SK-N-MC (cell line): ENCODE measurements around the gene MAP3K2.

Experiments
- DNase-seq: peaks from one replicate; pipeline ENCODE4 v3.0.0-alpha.2; 2011; ENCODE audit warnings: low read depth, low spot score
- H3K27ac ChIP-seq: fragments of 200-600 bp; sonication (generic); 2 replicates; pipeline ENCODE4 v1.5.1; 2016; ENCODE audit warnings: mixed run types
- H3K36me3 ChIP-seq: fragments of 200-600 bp; sonication (generic); 2 replicates; pipeline ENCODE4 v1.6.1; 2017; ENCODE audit warnings: antibody characterized with exemption, low read length, mixed read lengths; ENCODE audit not compliant: insufficient read depth
- H3K4me3 ChIP-seq: fragments of 200-600 bp; sonication (generic); 2 replicates; pipeline ENCODE4 v1.5.1; 2016
- H3K9ac ChIP-seq: fragments of 200-600 bp; sonication (generic); 2 replicates; pipeline ENCODE4 v1.8.0; 2017; ENCODE audit warnings: mixed run types, mixed read lengths; ENCODE audit not compliant: insufficient read length
- H3K9me3 ChIP-seq: fragments of 200-600 bp; sonication (generic); 2 replicates; pipeline ENCODE4 v1.6.1; 2017; ENCODE audit warnings: low read depth, mild to moderate bottlenecking, antibody characterized with exemption, low read length, moderate library complexity, mixed read lengths
- EZH2 ChIP-seq: fragments of 200-600 bp; sonication (generic); IDR thresholded peaks from one replicate; pipeline ENCODE4 v1.6.1; 2017; ENCODE audit warnings: antibody characterized with exemption
- FOXP2 ChIP-seq: optimal IDR thresholded peaks from 2 replicates; pipeline ENCODE3; 2011; ENCODE audit warnings: mild to moderate bottlenecking, moderate library complexity; ENCODE audit not compliant: insufficient read depth; ENCODE audit errors: extremely low read length, control extremely low read depth
- POLR2AphosphoS5 ChIP-seq: IDR thresholded peaks from 2 replicates; pipeline ENCODE4 v1.6.1; 2012; ENCODE audit warnings: mild to moderate bottlenecking, low read depth, low read length, borderline replicate concordance

Gene MAP3K2

DNA sequence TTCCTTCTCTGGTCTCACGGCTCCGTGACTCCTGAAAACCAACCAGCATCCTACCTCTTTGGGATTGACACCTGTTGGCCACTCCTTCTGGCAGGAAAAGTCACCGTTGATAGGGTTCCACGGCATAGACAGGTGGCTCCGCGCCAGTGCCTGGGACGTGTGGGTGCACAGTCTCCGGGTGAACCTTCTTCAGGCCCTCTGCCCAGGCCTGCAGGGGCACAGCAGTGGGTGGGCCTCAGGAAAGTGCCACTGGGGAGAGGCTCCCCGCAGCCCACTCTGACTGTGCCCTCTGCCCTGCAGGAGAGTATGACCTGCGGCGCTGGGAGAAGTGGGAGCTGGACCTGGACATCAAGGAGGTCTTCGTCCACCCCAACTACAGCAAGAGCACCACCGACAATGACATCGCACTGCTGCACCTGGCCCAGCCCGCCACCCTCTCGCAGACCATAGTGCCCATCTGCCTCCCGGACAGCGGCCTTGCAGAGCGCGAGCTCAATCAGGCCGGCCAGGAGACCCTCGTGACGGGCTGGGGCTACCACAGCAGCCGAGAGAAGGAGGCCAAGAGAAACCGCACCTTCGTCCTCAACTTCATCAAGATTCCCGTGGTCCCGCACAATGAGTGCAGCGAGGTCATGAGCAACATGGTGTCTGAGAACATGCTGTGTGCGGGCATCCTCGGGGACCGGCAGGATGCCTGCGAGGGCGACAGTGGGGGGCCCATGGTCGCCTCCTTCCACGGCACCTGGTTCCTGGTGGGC, 40.5 kb upstream of the MAP3K2 start:
- Histone ChIP-seq H3K27ac (no peak overlapping the region), H3K4me3 (no peak overlapping the region), H3K9ac (no peak overlapping the region), H3K9me3 (no peaks in the 10 kb centered on the region), H3K36me3 (no peaks in the 10 kb centered on the region)
- DNase-seq: no peak
- no peak for TF ChIP-seq FOXP2
- no peak for TF ChIP-seq EZH2
- TF ChIP-seq POLR2AphosphoS5: no peak

DNA sequence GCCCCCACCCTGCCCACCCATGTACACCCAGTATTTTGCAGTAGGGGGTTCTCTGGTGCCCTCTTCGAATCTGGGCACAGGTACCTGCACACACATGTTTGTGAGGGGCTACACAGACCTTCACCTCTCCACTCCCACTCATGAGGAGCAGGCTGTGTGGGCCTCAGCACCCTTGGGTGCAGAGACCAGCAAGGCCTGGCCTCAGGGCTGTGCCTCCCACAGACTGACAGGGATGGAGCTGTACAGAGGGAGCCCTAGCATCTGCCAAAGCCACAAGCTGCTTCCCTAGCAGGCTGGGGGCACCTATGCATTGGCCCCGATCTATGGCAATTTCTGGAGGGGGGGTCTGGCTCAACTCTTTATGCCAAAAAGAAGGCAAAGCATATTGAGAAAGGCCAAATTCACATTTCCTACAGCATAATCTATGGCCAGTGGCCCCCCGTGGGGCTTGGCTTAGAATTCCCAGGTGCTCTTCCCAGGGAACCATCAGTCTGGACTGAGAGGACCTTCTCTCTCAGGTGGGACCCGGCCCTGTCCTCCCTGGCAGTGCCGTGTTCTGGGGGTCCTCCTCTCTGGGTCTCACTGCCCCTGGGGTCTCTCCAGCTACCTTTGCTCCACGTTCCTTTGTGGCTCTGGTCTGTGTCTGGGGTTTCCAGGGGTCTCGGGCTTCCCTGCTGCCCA, 39.7 kb upstream of the MAP3K2 start:
- Histone ChIP-seq H3K9ac (no peak overlapping the region), H3K36me3 (no peaks in the 10 kb centered on the region), H3K4me3 (no peak overlapping the region), H3K27ac (no peak overlapping the region), H3K9me3 (no peaks in the 10 kb centered on the region)
- no peak for DNase-seq
- no peak for TF ChIP-seq EZH2
- no peak for TF ChIP-seq FOXP2
- no peak for TF ChIP-seq POLR2AphosphoS5

DNA sequence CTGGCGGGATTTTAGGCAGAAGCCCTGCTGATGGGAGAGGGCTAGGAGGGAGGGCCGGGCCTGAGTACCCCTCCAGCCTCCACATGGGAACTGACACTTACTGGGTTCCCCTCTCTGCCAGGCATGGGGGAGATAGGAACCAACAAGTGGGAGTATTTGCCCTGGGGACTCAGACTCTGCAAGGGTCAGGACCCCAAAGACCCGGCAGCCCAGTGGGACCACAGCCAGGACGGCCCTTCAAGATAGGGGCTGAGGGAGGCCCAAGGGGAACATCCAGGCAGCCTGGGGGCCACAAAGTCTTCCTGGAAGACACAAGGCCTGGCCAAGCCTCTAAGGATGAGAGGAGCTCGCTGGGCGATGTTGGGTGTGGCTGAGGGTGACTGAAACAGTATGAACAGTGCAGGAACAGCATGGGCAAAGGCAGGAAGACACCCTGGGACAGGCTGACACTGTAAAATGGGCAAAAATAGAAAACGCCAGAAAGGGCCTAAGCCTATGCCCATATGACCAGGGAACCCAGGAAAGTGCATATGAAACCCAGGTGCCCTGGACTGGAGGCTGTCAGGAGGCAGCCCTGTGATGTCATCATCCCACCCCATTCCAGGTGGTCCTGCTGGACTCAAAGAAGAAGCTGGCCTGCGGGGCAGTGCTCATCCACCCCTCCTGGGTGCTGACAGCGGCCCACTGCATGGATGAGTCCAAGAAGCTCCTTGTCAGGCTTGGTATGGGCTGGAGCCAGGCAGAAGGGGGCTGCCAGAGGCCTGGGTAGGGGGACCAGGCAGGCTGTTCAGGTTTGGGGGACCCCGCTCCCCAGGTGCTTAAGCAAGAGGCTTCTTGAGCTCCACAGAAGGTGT, 39.0 kb upstream of the MAP3K2 start:
- Histone ChIP-seq H3K9me3 (no peaks in the 10 kb centered on the region), H3K36me3 (no peaks in the 10 kb centered on the region), H3K9ac (no peak overlapping the region), H3K27ac (no peak overlapping the region), H3K4me3 (no peak overlapping the region)
- TF ChIP-seq EZH2: no peak
- no peak for TF ChIP-seq POLR2AphosphoS5
- no peak for TF ChIP-seq FOXP2
- no peak for DNase-seq

DNA sequence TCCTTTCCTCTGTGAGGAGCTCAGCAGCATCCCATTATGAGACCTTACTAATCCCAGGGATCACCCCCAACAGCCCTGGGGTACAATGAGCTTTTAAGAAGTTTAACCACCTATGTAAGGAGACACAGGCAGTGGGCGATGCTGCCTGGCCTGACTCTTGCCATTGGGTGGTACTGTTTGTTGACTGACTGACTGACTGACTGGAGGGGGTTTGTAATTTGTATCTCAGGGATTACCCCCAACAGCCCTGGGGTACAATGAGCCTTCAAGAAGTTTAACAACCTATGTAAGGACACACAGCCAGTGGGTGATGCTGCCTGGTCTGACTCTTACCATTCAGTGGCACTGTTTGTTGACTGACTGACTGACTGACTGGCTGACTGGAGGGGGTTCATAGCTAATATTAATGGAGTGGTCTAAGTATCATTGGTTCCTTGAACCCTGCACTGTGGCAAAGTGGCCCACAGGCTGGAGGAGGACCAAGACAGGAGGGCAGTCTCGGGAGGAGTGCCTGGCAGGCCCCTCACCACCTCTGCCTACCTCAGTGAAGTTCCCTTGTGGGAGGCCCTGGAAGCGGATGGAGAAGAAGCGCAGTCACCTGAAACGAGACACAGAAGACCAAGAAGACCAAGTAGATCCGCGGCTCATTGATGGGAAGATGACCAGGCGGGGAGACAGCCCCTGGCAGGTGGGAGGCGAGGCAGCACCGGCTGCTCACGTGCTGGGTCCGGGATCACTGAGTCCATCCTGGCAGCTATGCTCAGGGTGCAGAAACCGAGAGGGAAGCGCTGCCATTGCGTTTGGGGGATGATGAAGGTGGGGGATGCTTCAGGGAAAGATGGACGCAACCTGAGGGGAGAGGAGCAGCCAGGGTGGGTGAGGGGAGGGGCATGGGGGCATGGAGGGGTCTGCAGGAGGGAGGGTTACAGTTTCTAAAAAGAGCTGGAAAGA, 38.0 kb upstream of the MAP3K2 start:
- Histone ChIP-seq H3K36me3 (no peaks in the 10 kb centered on the region), H3K4me3 (no peak overlapping the region), H3K9ac (no peak overlapping the region), H3K9me3 (no peaks in the 10 kb centered on the region), H3K27ac (no peak overlapping the region)
- no peak for TF ChIP-seq FOXP2
- no peak for TF ChIP-seq POLR2AphosphoS5
- TF ChIP-seq EZH2: no peak
- DNase-seq: no peak

DNA sequence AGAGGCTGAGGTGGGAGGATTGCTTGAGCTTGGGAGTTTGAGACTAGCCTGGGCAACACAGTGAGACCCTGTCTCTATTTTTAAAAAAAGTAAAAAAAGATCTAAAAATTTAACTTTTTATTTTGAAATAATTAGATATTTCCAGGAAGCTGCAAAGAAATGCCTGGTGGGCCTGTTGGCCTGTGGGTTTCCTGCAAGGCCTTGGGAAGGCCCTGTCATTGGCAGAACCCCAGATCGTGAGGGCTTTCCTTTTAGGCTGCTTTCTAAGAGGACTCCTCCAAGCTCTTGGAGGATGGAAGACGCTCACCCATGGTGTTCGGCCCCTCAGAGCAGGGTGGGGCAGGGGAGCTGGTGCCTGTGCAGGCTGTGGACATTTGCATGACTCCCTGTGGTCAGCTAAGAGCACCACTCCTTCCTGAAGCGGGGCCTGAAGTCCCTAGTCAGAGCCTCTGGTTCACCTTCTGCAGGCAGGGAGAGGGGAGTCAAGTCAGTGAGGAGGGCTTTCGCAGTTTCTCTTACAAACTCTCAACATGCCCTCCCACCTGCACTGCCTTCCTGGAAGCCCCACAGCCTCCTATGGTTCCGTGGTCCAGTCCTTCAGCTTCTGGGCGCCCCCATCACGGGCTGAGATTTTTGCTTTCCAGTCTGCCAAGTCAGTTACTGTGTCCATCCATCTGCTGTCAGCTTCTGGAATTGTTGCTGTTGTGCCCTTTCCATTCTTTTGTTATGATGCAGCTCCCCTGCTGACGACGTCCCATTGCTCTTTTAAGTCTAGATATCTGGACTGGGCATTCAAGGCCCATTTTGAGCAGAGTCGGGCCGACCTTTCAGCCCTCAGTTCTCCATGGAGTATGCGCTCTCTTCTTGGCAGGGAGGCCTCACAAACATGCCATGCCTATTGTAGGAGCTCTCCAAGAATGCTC, 37.1 kb upstream of the MAP3K2 start:
- Histone ChIP-seq H3K36me3 (no peaks in the 10 kb centered on the region), H3K27ac (no peak overlapping the region), H3K9ac (no peak overlapping the region), H3K9me3 (no peaks in the 10 kb centered on the region), H3K4me3 (no peak overlapping the region)
- TF ChIP-seq POLR2AphosphoS5: no peak
- TF ChIP-seq FOXP2: no peak
- TF ChIP-seq EZH2: no peak
- no peak for DNase-seq

DNA sequence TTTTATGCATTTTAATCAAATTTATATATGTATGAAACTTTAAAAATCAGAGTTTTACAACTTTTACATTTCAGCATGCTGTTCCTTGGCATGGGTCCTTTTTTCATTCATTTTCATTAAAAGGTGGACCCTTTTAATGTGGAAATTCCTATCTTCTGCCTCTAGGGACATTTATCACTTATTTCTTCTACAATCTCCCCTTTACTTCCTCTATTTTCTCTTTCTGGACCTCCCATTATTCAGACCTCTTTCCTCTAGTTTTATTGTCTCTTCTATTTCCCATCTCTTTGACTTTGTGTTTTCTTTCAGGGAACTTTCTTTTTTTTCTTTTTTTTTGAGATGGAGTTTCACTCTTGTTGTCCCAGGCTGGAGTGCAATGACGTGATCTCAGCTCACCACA, 36.1 kb upstream of the MAP3K2 start:
- H3K36me3 ChIP-seq: no peaks in the 10 kb centered on the region
- peak overlapping the region; percentile 74 for H3K4me3 ChIP-seq
- H3K27ac ChIP-seq: no peak overlapping the region
- no peak for TF ChIP-seq EZH2
- TF ChIP-seq FOXP2: no peak
- no peak for TF ChIP-seq POLR2AphosphoS5
- no peak for DNase-seq
- no peaks in the 10 kb centered on the region for H3K9me3 ChIP-seq
- H3K9ac ChIP-seq: no peak overlapping the region

DNA sequence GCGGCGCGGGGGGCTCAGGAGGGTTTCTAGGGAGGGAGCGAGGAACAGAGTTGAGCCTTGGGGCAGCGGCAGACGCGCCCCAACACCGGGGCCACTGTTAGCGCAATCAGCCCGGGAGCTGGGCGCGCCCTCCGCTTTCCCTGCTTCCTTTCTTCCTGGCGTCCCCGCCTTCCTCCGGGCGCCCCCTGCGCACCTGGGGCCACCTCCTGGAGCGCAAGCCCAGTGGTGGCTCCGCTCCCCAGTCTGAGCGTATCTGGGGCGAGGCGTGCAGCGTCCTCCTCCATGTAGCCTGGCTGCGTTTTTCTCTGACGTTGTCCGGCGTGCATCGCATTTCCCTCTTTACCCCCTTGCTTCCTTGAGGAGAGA, 35.7 kb upstream of the MAP3K2 start:
- peak overlapping the region; percentile 74 for H3K4me3 ChIP-seq
- H3K27ac ChIP-seq: no peak overlapping the region
- no peak overlapping the region for H3K9ac ChIP-seq
- H3K36me3 ChIP-seq: no peaks in the 10 kb centered on the region
- no peak for DNase-seq
- no peaks in the 10 kb centered on the region for H3K9me3 ChIP-seq
- TF ChIP-seq FOXP2: no peak
- TF ChIP-seq POLR2AphosphoS5: no peak
- no peak for TF ChIP-seq EZH2
